Breast epithelium (tissue), 3 donors: Measurements from ENCODE around the gene LEMD3.

Experiments
- POLR2A ChIP-seq: fragments of 450-650 bp; IDR thresholded peaks from one replicate; pipeline ENCODE4 v1.6.1; 2016; ENCODE audit warnings: antibody characterized with exemption, mild to moderate bottlenecking, moderate library complexity
- POLR2AphosphoS5 ChIP-seq, 3 donors: sonication (generic); formaldehyde crosslinking; IDR thresholded peaks; one replicate each; pipeline ENCODE4 v1.6.1; 2017; ENCODE audit warnings: antibody characterized with exemption in 3 of 3
- TF ChIP-seq, protein P1 (sequence below), 3 donors: fragments of 450-650 bp; IDR thresholded peaks; one replicate each; pipeline ENCODE4 v1.5.1; 2016 to 2017; ENCODE audit warnings: antibody characterized with exemption in 3 of 3, mild to moderate bottlenecking in 3 of 3, moderate library complexity in 3 of 3

DNA sequence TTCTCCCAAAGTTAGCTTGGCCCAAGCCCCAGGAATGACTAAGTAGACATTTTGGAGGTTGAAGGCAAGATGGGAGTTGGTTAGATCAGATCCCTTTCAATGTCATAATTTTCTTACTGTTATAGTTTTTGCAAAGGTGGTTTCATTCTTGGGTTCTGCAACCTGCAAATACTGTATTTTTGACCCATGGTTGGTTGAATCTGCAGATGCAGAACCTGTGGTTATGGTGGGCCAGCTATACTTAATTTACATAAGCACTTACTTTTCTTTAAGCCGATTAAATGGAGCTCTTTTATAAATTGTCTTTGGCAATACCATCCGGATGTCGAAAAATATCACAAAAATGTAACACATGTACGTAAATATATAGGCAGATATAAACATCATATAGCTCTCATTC, 25.6 kb downstream of the LEMD3 start:
- TF ChIP-seq, protein P1, sequence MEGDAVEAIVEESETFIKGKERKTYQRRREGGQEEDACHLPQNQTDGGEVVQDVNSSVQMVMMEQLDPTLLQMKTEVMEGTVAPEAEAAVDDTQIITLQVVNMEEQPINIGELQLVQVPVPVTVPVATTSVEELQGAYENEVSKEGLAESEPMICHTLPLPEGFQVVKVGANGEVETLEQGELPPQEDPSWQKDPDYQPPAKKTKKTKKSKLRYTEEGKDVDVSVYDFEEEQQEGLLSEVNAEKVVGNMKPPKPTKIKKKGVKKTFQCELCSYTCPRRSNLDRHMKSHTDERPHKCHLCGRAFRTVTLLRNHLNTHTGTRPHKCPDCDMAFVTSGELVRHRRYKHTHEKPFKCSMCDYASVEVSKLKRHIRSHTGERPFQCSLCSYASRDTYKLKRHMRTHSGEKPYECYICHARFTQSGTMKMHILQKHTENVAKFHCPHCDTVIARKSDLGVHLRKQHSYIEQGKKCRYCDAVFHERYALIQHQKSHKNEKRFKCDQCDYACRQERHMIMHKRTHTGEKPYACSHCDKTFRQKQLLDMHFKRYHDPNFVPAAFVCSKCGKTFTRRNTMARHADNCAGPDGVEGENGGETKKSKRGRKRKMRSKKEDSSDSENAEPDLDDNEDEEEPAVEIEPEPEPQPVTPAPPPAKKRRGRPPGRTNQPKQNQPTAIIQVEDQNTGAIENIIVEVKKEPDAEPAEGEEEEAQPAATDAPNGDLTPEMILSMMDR (IDR thresholded peaks at IDR 0.05), result no peak
- TF ChIP-seq POLR2A (no peak), POLR2AphosphoS5 (IDR thresholded peaks at IDR 0.05) (no peak)
